ENCODE results near the gene VSTM2A.

The VSTM2A gene

DNA sequence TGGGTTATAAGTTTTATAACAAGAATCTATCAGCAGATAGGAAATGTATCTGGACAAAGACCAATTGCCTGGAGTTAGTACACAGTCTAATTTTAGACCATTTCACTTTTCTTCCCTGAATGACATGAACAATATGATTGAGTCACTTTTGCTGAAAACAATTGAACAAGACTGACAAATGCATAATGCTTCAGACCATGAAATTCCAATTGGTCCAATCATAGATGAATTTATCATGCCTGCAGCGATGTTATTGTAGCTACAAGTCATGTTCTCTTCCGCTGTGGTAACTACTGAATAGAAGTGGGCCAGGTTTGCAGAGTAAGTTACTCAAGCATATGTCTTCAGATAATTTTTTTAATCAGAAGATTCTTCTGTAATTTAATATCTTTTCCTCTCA, 73.4 kb downstream of the VSTM2A start:
- DNase-seq (ENCODE audit: low read depth), result no peak
